ENCODE measurements around the gene CAPN9.
A peak's percentile ranks its signal among the peaks of the same experiment; 100 is the strongest.

CAPN9 gene

GRCh38 chr1:230747890-230748800 is 957 bp downstream of the CAPN9 start:
- ChIA-PET POLR2A (no interaction called here), CTCF (interaction anchor here (0.5 to 1.1 kb wide), 2 partner anchors 106 to 162 kb away, joined by 3 to 4 read pairs; partner anchors contain the start of gene COG2)
- H3K4me1 ChIP-seq (ENCODE audit: control insufficient read depth, insufficient read depth, low read length): no peaks in the 10 kb centered on the region; the same call in 1 of the 2 replicates
- H3K4me3 ChIP-seq (ENCODE audit: low read depth, low read length): no peak overlapping the region
- H3K9me3 ChIP-seq (ENCODE audit: control insufficient read depth, insufficient read depth, low read depth, low read length): no peaks in the 10 kb centered on the region
- no peak for TF ChIP-seq ZNF426 (tag by site-specific recombination; IDR thresholded peaks at IDR 0.05)
- TF ChIP-seq, protein P1, sequence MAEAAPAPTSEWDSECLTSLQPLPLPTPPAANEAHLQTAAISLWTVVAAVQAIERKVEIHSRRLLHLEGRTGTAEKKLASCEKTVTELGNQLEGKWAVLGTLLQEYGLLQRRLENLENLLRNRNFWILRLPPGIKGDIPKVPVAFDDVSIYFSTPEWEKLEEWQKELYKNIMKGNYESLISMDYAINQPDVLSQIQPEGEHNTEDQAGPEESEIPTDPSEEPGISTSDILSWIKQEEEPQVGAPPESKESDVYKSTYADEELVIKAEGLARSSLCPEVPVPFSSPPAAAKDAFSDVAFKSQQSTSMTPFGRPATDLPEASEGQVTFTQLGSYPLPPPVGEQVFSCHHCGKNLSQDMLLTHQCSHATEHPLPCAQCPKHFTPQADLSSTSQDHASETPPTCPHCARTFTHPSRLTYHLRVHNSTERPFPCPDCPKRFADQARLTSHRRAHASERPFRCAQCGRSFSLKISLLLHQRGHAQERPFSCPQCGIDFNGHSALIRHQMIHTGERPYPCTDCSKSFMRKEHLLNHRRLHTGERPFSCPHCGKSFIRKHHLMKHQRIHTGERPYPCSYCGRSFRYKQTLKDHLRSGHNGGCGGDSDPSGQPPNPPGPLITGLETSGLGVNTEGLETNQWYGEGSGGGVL (tag by site-specific recombination; IDR thresholded peaks at IDR 0.05): no peak
- no peak for TF ChIP-seq ZNF404 (tag by site-specific recombination; IDR thresholded peaks at IDR 0.05)
- no peak for TF ChIP-seq ZNF148 (tag by site-specific recombination; IDR thresholded peaks at IDR 0.05; ENCODE audit: borderline replicate concordance)
- no peak for TF ChIP-seq ZNF350 (tag by site-specific recombination; IDR thresholded peaks at IDR 0.05)
- TF ChIP-seq MYNN (tag by site-specific recombination; IDR thresholded peaks at IDR 0.05; ENCODE audit: borderline replicate concordance): no peak
- TF ChIP-seq REST (tag by site-specific recombination; IDR thresholded peaks at IDR 0.05): no peak
- no peak for TF ChIP-seq KLF16 (tag by site-specific recombination; IDR thresholded peaks at IDR 0.05)
- TF ChIP-seq ZNF266 (tag by site-specific recombination; IDR thresholded peaks at IDR 0.05; ENCODE audit: low read depth): no peak
- no peak overlapping the region for H3K27ac ChIP-seq (ENCODE audit: extremely low read depth, low read depth, low read length)
- no peaks in the 10 kb centered on the region for H3K36me3 ChIP-seq (ENCODE audit: control insufficient read depth in 2 of 2, insufficient read depth in 1 of 2, low read length in 2 of 2)

- Histone ChIP-seq H3K4me1 (ENCODE audit: control insufficient read depth, insufficient read depth, low read length) (no peaks in the 10 kb centered on the region; the same call in 1 of the 2 replicates), H3K9me3 (ENCODE audit: control insufficient read depth, insufficient read depth, low read depth, low read length) (no peaks in the 10 kb centered on the region), H3K36me3 (ENCODE audit: control insufficient read depth in 2 of 2, insufficient read depth in 1 of 2, low read length in 2 of 2) (no peaks in the 10 kb centered on the region), H3K27ac (ENCODE audit: extremely low read depth, low read depth, low read length) (no peak overlapping the region), H3K4me3 (ENCODE audit: low read depth, low read length) (no peak overlapping the region)
- POLR2A ChIA-PET: no interaction called here
- TF ChIP-seq EGR2 (tag by site-specific recombination; IDR thresholded peaks at IDR 0.05; ENCODE audit: low read depth) (peak; percentile 82), ZFHX2 (tag by site-specific recombination; conservative IDR thresholded peaks at IDR 0.05) (peak; percentile 85), ZBTB26 (tag by site-specific recombination; optimal IDR thresholded peaks at IDR 0.05) (no peak), ZNF654 (tag by site-specific recombination; IDR thresholded peaks at IDR 0.05; ENCODE audit: low read depth) (no peak)
- CTCF ChIA-PET: interaction anchor here (1.1 kb wide), 1 partner anchor 107 kb away, joined by 3 read pairs; the partner anchor contains the start of gene COG2
These were observed 2.0 kb downstream of the CAPN9 start for GRCh38 chr1:230749150-230749549.
